ENCODE measurements around the gene GRM3. TPM values are rescaled to one million over a fixed set of nuclear protein-coding genes. Genes with fewer than 3 reads are reported as not detected.

GRM3 gene
- total RNA-seq, 2 experiments from 2014 or later = not detected

GRCh38 chr7:86689363-86689762 lies 45.7 kb downstream of the GRM3 start:
- intact Hi-C loops (cut with micrococcal nuclease; ENCODE audit: unreplicated experiment) = no loop called here
- Histone ChIP-seq H3K9me2 (ENCODE audit: insufficient read depth, low read length) (no peaks in the 10 kb centered on the region), H2AFZ (ENCODE audit: low read length) (no peak overlapping the region), H4K20me1 (ENCODE audit: insufficient read depth, low read length) (no peaks in the 10 kb centered on the region), H3K4me3 (ENCODE audit: low read depth, low read length, poor library complexity, severe bottlenecking) (no peak overlapping the region), H3K79me2 (ENCODE audit: insufficient read depth, low read depth, low read length) (no peaks in the 10 kb centered on the region), H3K27ac (ENCODE audit: low read depth, low read length, poor library complexity, severe bottlenecking) (no peak overlapping the region), H3K4me1 (ENCODE audit: insufficient read depth, low read length, poor library complexity, severe bottlenecking) (no peaks in the 10 kb centered on the region), H3K4me2 (ENCODE audit: low read length) (no peak overlapping the region), H3K9me3 (ENCODE audit: low read length) (no peaks in the 10 kb centered on the region), H3K36me3 (ENCODE audit: insufficient read depth, low read length) (no peaks in the 10 kb centered on the region)
- ChIA-PET CTCF (ENCODE audit: unreplicated experiment) (no interaction called here), POLR2A (no interaction called here)
- TF ChIP-seq CTCF (conservative IDR thresholded peaks at IDR 0.05; ENCODE audit: low read length) = no peak
- TF ChIP-seq EZH2phosphoT487 (IDR thresholded peaks at IDR 0.05; ENCODE audit: borderline replicate concordance, low read depth, low read length) = no peak
- DNase-seq (ENCODE audit: low spot score) = no peak
- BruUV-seq (replicated peaks) = no TSS peak

DNA sequence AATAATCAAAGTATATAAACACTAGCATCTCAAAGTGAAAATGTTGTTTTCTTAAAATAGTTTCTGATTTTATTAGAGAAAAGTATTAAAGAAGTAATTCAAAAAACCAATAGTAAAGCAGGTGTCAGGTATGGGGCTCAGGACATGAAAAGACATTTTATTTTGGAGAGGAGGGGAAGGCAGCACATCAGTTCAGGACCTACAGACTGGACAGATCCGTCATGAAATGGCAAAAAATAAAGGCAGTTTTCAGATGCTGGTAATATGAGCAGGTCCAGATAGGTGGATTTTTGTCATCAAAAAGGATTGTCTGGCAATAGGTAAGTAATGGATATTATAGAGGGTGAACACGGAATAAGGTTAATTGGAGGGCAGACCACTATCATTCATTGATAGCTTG lies 49.0 kb downstream of the GRM3 start:
- intact Hi-C loops (cut with micrococcal nuclease; ENCODE audit: unreplicated experiment) = loop anchor here (10.0 kb wide), 1 partner anchor 58 kb away; no protein-coding TSS in a partner anchor
- Histone ChIP-seq H3K4me2 (ENCODE audit: low read length) (no peak overlapping the region), H3K27ac (ENCODE audit: low read depth, low read length, poor library complexity, severe bottlenecking) (no peak overlapping the region), H2AFZ (ENCODE audit: low read length) (no peak overlapping the region), H3K79me2 (ENCODE audit: insufficient read depth, low read depth, low read length) (no peaks in the 10 kb centered on the region), H3K36me3 (ENCODE audit: insufficient read depth, low read length) (no peaks in the 10 kb centered on the region), H3K4me1 (ENCODE audit: insufficient read depth, low read length, poor library complexity, severe bottlenecking) (no peaks in the 10 kb centered on the region), H3K4me3 (ENCODE audit: low read depth, low read length, poor library complexity, severe bottlenecking) (no peak overlapping the region), H4K20me1 (ENCODE audit: insufficient read depth, low read length) (no peaks in the 10 kb centered on the region), H3K9me2 (ENCODE audit: insufficient read depth, low read length) (no peaks in the 10 kb centered on the region), H3K9me3 (ENCODE audit: low read length) (no peaks in the 10 kb centered on the region)
- TF ChIP-seq EZH2phosphoT487 (IDR thresholded peaks at IDR 0.05; ENCODE audit: borderline replicate concordance, low read depth, low read length) = no peak
- TF ChIP-seq CTCF (conservative IDR thresholded peaks at IDR 0.05; ENCODE audit: low read length) = no peak
- ChIA-PET CTCF (ENCODE audit: unreplicated experiment) (no interaction called here), POLR2A (no interaction called here)
- no peak for DNase-seq (ENCODE audit: low spot score)
- no TSS peak for BruUV-seq (replicated peaks)

- Histone ChIP-seq H3K4me1 (ENCODE audit: insufficient read depth, low read length, poor library complexity, severe bottlenecking) (no peaks in the 10 kb centered on the region), H3K9me3 (ENCODE audit: low read length) (no peaks in the 10 kb centered on the region), H3K79me2 (ENCODE audit: insufficient read depth, low read depth, low read length) (no peaks in the 10 kb centered on the region), H3K27ac (ENCODE audit: low read depth, low read length, poor library complexity, severe bottlenecking) (no peak overlapping the region), H2AFZ (ENCODE audit: low read length) (no peak overlapping the region), H3K4me2 (ENCODE audit: low read length) (no peak overlapping the region), H3K9me2 (ENCODE audit: insufficient read depth, low read length) (no peaks in the 10 kb centered on the region), H3K4me3 (ENCODE audit: low read depth, low read length, poor library complexity, severe bottlenecking) (no peak overlapping the region), H4K20me1 (ENCODE audit: insufficient read depth, low read length) (no peaks in the 10 kb centered on the region), H3K36me3 (ENCODE audit: insufficient read depth, low read length) (no peaks in the 10 kb centered on the region)
- ChIA-PET CTCF (ENCODE audit: unreplicated experiment) (interaction anchor here (0.9 kb wide), 1 partner anchor 105 kb away, joined by 3 read pairs; no protein-coding TSS in a partner anchor), POLR2A (no interaction called here)
- no TSS peak for BruUV-seq (replicated peaks)
- TF ChIP-seq EZH2phosphoT487 (IDR thresholded peaks at IDR 0.05; ENCODE audit: borderline replicate concordance, low read depth, low read length) (no peak), CTCF (conservative IDR thresholded peaks at IDR 0.05; ENCODE audit: low read length) (no peak)
- intact Hi-C loops (cut with micrococcal nuclease; ENCODE audit: unreplicated experiment) = no loop called here
- no peak for DNase-seq (ENCODE audit: low spot score)
These were observed 62.7 kb downstream of the GRM3 start for GRCh38 chr7:86706406-86706805.

All from OCI-LY7 (cell line).